HepG2 (cell line): ENCODE results near the gene CLN6. TPM values are rescaled to one million over a fixed set of nuclear protein-coding genes. Genes with fewer than 3 reads are reported as not detected.

ENCODE experiments used
- polyA plus RNA-seq, 8 experiments: library from polyadenylated mRNA; depleted of rRNA in 3 of 8; stranded (reverse) in 7 of 8; unstranded in 1 of 8; fragments of >200 nt; fragmentation: Illumina TruSeq in 4 of 8; extraction: Trizol in 4 of 8; gene quantifications; 2 replicates each; pipeline versions ENCODE4 v1.2.1 to v1.2.3, GENCODE V29; 2011 to 2016; ENCODE audit warnings: low read depth in 4 of 8, missing spikeins in 1 of 8, mixed read lengths in 1 of 8; ENCODE audit not compliant: insufficient read depth in 1 of 8
- total RNA-seq, 5 experiments: library from RNA; depleted of rRNA; stranded (reverse); fragments of >200 nt; fragmentation: Illumina TruSeq; extraction: Trizol; gene quantifications; 2 replicates each; pipeline ENCODE4 v1.2.3, GENCODE V29; 2016; ENCODE audit warnings: low read depth in 1 of 5

CLN6 gene
- total and polyA plus RNA-seq, 2 of the 13 experiments (the other 11 are each of a cell fraction or from before 2014, with no cell fraction given), result 24.9 to 27.1 TPM

Other genes with a start within 250 kb of the CLN6 start
- gene PIAS1, start 175.4 kb downstream of the CLN6 start, total RNA-seq (2016; rRNA removed; fragmentation: Illumina TruSeq; extraction: Trizol), result 20.7 and 23.2 TPM in 2 replicates
- 27.8 and 33.7 TPM in 2 replicates for gene PIAS1, start 175.4 kb downstream of the CLN6 start, polyA plus RNA-seq (2011; rRNA removed)
- gene CALML4, start 24.4 kb downstream of the CLN6 start, total RNA-seq (2016; rRNA removed; fragmentation: Illumina TruSeq; extraction: Trizol), result 6.5 and 8.7 TPM in 2 replicates
- 3.1 and 3.6 TPM in 2 replicates for gene CALML4, start 24.4 kb downstream of the CLN6 start, polyA plus RNA-seq (2011; rRNA removed)
- gene FEM1B, start 48.0 kb upstream of the CLN6 start, total RNA-seq (2016; rRNA removed; fragmentation: Illumina TruSeq; extraction: Trizol), result 38.1 and 41.2 TPM in 2 replicates
- 40.0 and 40.3 TPM in 2 replicates for gene FEM1B, start 48.0 kb upstream of the CLN6 start, polyA plus RNA-seq (2011; rRNA removed)
- gene ITGA11, start 202.4 kb upstream of the CLN6 start, total RNA-seq (2016; rRNA removed; fragmentation: Illumina TruSeq; extraction: Trizol), result not detected in 2 replicates
- gene ITGA11, start 202.4 kb upstream of the CLN6 start, polyA plus RNA-seq (2011; rRNA removed), result not detected in 2 replicates